H1 (cell line): Measurements from ENCODE around the gene ANKS1B. TPM values are rescaled to one million over a fixed set of nuclear protein-coding genes. Genes with fewer than 3 reads are reported as not detected.

ENCODE experiments used
- CTCF ChIA-PET: fragments of 300-600 bp; sonication (Branson Sonifier 250); formaldehyde crosslinking; loops from one replicate; lab custom pipeline; 2021; ENCODE audit not compliant: partially characterized antibody; lab: Charles Lee
- POLR2A ChIA-PET: fragments of 300-600 bp; sonication (Branson Sonifier 250); formaldehyde crosslinking; loops from one replicate; lab custom pipeline; 2021; ENCODE audit warnings: inconsistent platforms; ENCODE audit not compliant: partially characterized antibody; lab: Charles Lee
- DNase-seq, 2 experiments: peaks; one replicate each; pipeline versions ENCODE4 v3.0.0 to v3.0.0-alpha.2; 2010 to 2022; ENCODE audit warnings: low spot score in 2 of 2, low read depth in 1 of 2, mixed read lengths in 1 of 2
- FAIRE-seq: peaks from 2 replicates; lab custom pipeline; 2011; peaks lifted over from hg19 to GRCh38; lab: Jason Lieb, UNC
- H2AFZ ChIP-seq: 2 replicates; pipeline ENCODE4 v1.8.1; 2012; ENCODE audit warnings: low read length, inconsistent platforms
- H2AK5ac ChIP-seq: 2 replicates; pipeline ENCODE4 v1.6.1; 2013; ENCODE audit warnings: low read depth, low read length
- H2BK120ac ChIP-seq: replicated peaks from 2 replicates; pipeline ENCODE3; 2013; ENCODE audit warnings: low read depth, low read length, inconsistent platforms
- H2BK12ac ChIP-seq: 2 replicates; pipeline ENCODE4 v1.6.1; 2013; ENCODE audit warnings: low read depth, low read length
- H2BK15ac ChIP-seq: 2 replicates; pipeline ENCODE4 v1.6.1; 2013; ENCODE audit warnings: low read length
- H2BK20ac ChIP-seq: 2 replicates; pipeline ENCODE4 v1.6.1; 2013; ENCODE audit warnings: low read length
- H2BK5ac ChIP-seq: 2 replicates; pipeline ENCODE4 v1.6.1; 2013; ENCODE audit warnings: low read depth, low read length
- H3K14ac ChIP-seq: 2 replicates; pipeline ENCODE4 v1.6.1; 2013; ENCODE audit warnings: inconsistent platforms; ENCODE audit not compliant: insufficient read length
- H3K18ac ChIP-seq: 2 replicates; pipeline ENCODE4 v1.6.1; 2013; ENCODE audit warnings: low read length; ENCODE audit errors: extremely low read depth
- H3K23ac ChIP-seq: 2 replicates; pipeline ENCODE4 v1.6.1; 2013; ENCODE audit warnings: inconsistent platforms; ENCODE audit not compliant: insufficient read length
- H3K23me2 ChIP-seq: 2 replicates; pipeline ENCODE4 v1.6.1; 2013; ENCODE audit warnings: low read depth, low read length
- H3K27ac ChIP-seq: 2 replicates; pipeline ENCODE4 v1.6.1; 2011; ENCODE audit warnings: low read depth, low read length, inconsistent platforms
- H3K27me3 ChIP-seq, 4 experiments: replicated peaks in 1 of 4; 1 replicate in 1 of 4; 2 replicates in 3 of 4; pipeline versions ENCODE4 v1.6.1 to v1.8.1; 2011 to 2013; ENCODE audit warnings: low read length in 3 of 4, mild to moderate bottlenecking in 3 of 4, inconsistent platforms in 2 of 4, mixed read lengths in 2 of 4, moderate library complexity in 1 of 4; ENCODE audit not compliant: control insufficient read depth in 3 of 4, insufficient read depth in 3 of 4; ENCODE audit errors: extremely low read depth in 1 of 4
- H3K36me3 ChIP-seq, 4 experiments: 2 replicates each; pipeline versions ENCODE4 v1.6.1 to v1.8.1; 2011 to 2013; ENCODE audit warnings: mild to moderate bottlenecking in 4 of 4, low read length in 3 of 4, moderate library complexity in 2 of 4, control low read depth in 1 of 4, inconsistent platforms in 1 of 4; ENCODE audit not compliant: insufficient read depth in 4 of 4, control insufficient read depth in 2 of 4
- H3K4ac ChIP-seq: replicated peaks from 2 replicates; pipeline ENCODE3; 2013; ENCODE audit warnings: low read length, low read depth, mixed read lengths, inconsistent platforms; ENCODE audit not compliant: insufficient read length
- H3K4me1 ChIP-seq, 4 experiments: replicated peaks in 1 of 4; 1 replicate in 1 of 4; 2 replicates in 3 of 4; pipeline versions ENCODE4 v1.6.1 to v1.8.1; 2011 to 2013; ENCODE audit warnings: low read length in 3 of 4, inconsistent platforms in 2 of 4, mixed read lengths in 1 of 4; ENCODE audit not compliant: insufficient read depth in 4 of 4, control insufficient read depth in 3 of 4
- H3K4me2 ChIP-seq, 2 experiments: 2 replicates each; pipeline versions ENCODE4 v1.6.1 to v1.8.1; 2011 to 2013; ENCODE audit warnings: low read depth in 2 of 2, low read length in 2 of 2, control low read depth in 1 of 2, inconsistent platforms in 1 of 2, mild to moderate bottlenecking in 1 of 2; ENCODE audit not compliant: insufficient read depth in 1 of 2
- H3K4me3 ChIP-seq, 4 experiments: fragments of 200-600, 300-600 bp in 1 of 4; sonication (generic), shearing (Covaris generic), sonication (Bioruptor Twin) in 1 of 4; 2 replicates each; pipeline versions ENCODE4 v1.5.1 to v1.8.1; 2011 to 2016; ENCODE audit warnings: low read length in 4 of 4, low read depth in 3 of 4, control low read depth in 2 of 4, inconsistent platforms in 2 of 4, mild to moderate bottlenecking in 2 of 4, mixed read lengths in 1 of 4, moderate library complexity in 1 of 4; ENCODE audit not compliant: insufficient read depth in 2 of 4; ENCODE audit errors: extremely low read depth in 1 of 4
- H3K56ac ChIP-seq: replicated peaks from 2 replicates; pipeline ENCODE3; 2013; ENCODE audit warnings: low read depth, mild to moderate bottlenecking, mixed read lengths, low read length, inconsistent platforms; ENCODE audit not compliant: insufficient read length
- H3K79me1 ChIP-seq: 2 replicates; pipeline ENCODE4 v1.6.1; 2013; ENCODE audit warnings: low read depth, low read length, control low read depth
- H3K79me2 ChIP-seq, 2 experiments: 2 replicates each; pipeline versions ENCODE4 v1.6.1 to v1.8.1; 2012 to 2013; ENCODE audit warnings: low read length in 2 of 2, mild to moderate bottlenecking in 2 of 2, inconsistent platforms in 1 of 2; ENCODE audit not compliant: insufficient read depth in 2 of 2, control insufficient read depth in 1 of 2
- H3K9ac ChIP-seq, 4 experiments: replicated peaks in 1 of 4; 1 replicate in 1 of 4; 2 replicates in 3 of 4; pipeline versions ENCODE4 v1.6.1 to v1.8.1; 2011 to 2013; ENCODE audit warnings: low read depth in 3 of 4, low read length in 3 of 4, control low read depth in 2 of 4, mild to moderate bottlenecking in 2 of 4, moderate library complexity in 2 of 4, inconsistent platforms in 1 of 4; ENCODE audit errors: extremely low read depth in 1 of 4
- H3K9me3 ChIP-seq, 2 experiments: 2 replicates each; pipeline versions ENCODE4 v1.6.1 to v1.8.1; 2012 to 2013; ENCODE audit warnings: mild to moderate bottlenecking in 2 of 2, moderate library complexity in 2 of 2, control low read depth in 1 of 2, inconsistent platforms in 1 of 2, low read depth in 1 of 2, low read length in 1 of 2, mixed read lengths in 1 of 2; ENCODE audit not compliant: insufficient read depth in 2 of 2
- H4K20me1 ChIP-seq, 2 experiments: replicated peaks in 1 of 2; 2 replicates each; pipeline versions ENCODE3 to v1.8.1; 2011 to 2013; ENCODE audit warnings: inconsistent platforms in 2 of 2, low read length in 2 of 2, mild to moderate bottlenecking in 1 of 2; ENCODE audit not compliant: insufficient read depth in 2 of 2, control insufficient read depth in 1 of 2
- H4K5ac ChIP-seq: 2 replicates; pipeline ENCODE4 v1.6.1; 2013; ENCODE audit warnings: low read length, low read depth, mixed read lengths, inconsistent platforms; ENCODE audit not compliant: insufficient read length
- H4K8ac ChIP-seq: 2 replicates; pipeline ENCODE4 v1.8.0; 2013; ENCODE audit warnings: mild to moderate bottlenecking, moderate library complexity, low read length, inconsistent platforms; ENCODE audit not compliant: insufficient read depth; ENCODE audit errors: extremely low read depth
- H4K91ac ChIP-seq: replicated peaks from 2 replicates; pipeline ENCODE3; 2013; ENCODE audit warnings: low read length, mixed read lengths, inconsistent platforms; ENCODE audit not compliant: insufficient read length
- CTCF ChIP-seq, 3 experiments: IDR thresholded peaks; 1 replicate in 2 of 3; 2 replicates in 1 of 3; pipeline versions ENCODE4 v1.5.1 to v1.6.1; 2011; ENCODE audit warnings: low read length in 3 of 3, mild to moderate bottlenecking in 3 of 3, inconsistent platforms in 2 of 3, low read depth in 1 of 3, moderate library complexity in 1 of 3; ENCODE audit not compliant: insufficient read depth in 1 of 3; ENCODE audit errors: control extremely low read depth in 1 of 3
- EGR1 ChIP-seq: IDR thresholded peaks from 2 replicates; pipeline ENCODE4 v1.6.1; 2011; ENCODE audit warnings: low read depth, low read length, borderline replicate concordance
- KDM1A ChIP-seq: fragments of 200-600, 300-600 bp; sonication (generic); IDR thresholded peaks from 2 replicates; pipeline ENCODE4 v1.7.1; 2016; ENCODE audit warnings: mild to moderate bottlenecking, low read length, borderline replicate concordance
- RXRA ChIP-seq: IDR thresholded peaks from 2 replicates; pipeline ENCODE4 v1.6.1; 2011; ENCODE audit warnings: low read depth, mild to moderate bottlenecking, low read length, moderate library complexity; ENCODE audit not compliant: insufficient read depth
- SRF ChIP-seq: IDR thresholded peaks from 2 replicates; pipeline ENCODE4 v1.6.1; 2011; ENCODE audit warnings: mild to moderate bottlenecking, low read depth, low read length, moderate library complexity
- TAF7 ChIP-seq: optimal IDR thresholded peaks from 2 replicates; pipeline ENCODE3; 2011; ENCODE audit warnings: low read depth, mild to moderate bottlenecking, inconsistent platforms, low read length, moderate library complexity, borderline replicate concordance
- WGBS, 2 experiments: shearing (Covaris generic) in 1 of 2; methylation state at CpG; one replicate each; pipeline versions ENCODE4 v1.1.6 to v1.1.7; 2013 to 2015; ENCODE audit warnings: low lambda C conversion rate in 2 of 2, mixed read lengths in 2 of 2, inconsistent platforms in 1 of 2, low coverage in 1 of 2, missing lambda C conversion rate in 1 of 2; ENCODE audit not compliant: insufficient replicate concordance in 2 of 2, insufficient coverage in 1 of 2, insufficient read length in 1 of 2; ENCODE audit errors: extremely low coverage in 1 of 2, missing lambda C conversion rate in 1 of 2; 5-methylcytosine and 5-hydroxymethylcytosine counted together
- polyA plus RNA-seq, 7 experiments: library from polyadenylated mRNA; depleted of rRNA in 3 of 7; stranded (reverse) in 5 of 7; unstranded in 2 of 7; fragments of >200 nt in 5 of 7; fragments of 200-250 nt in 2 of 7; gene quantifications; 1 replicate in 5 of 7; 2 replicates in 1 of 7; 4 replicates in 1 of 7; pipeline versions ENCODE4 v1.2.1 to v1.2.3, GENCODE V29; 2011 to 2013; ENCODE audit warnings: missing spikeins in 2 of 7, mixed read lengths in 2 of 7
- total RNA-seq: library from RNA; stranded (reverse); fragmentation: NEBNext Ultra II Directional; extraction: Animal tissue kit (Norgen Biotek cat#: 25700); gene quantifications from 2 replicates; pipeline ENCODE4 v1.2.1, GENCODE V29; 2021
- TF ChIP-seq, protein P1 (sequence below): IDR thresholded peaks from 2 replicates; pipeline ENCODE4 v1.6.1; 2012; ENCODE audit warnings: inconsistent platforms

The ANKS1B gene
- total and polyA plus RNA-seq, 2 of the 8 experiments (the other 6 are each of a cell fraction or from before 2014, with no cell fraction given): 2.7 to 6.1 TPM

- 84% methylated on average over 3 of the region's 3 CpGs; no CpG with 5 or more reads in 1 of the 2 experiments for WGBS, 2 experiments
- DNase-seq (no peak), FAIRE-seq (no peak)
- Histone ChIP-seq H2BK15ac (no peak overlapping the region), H2BK20ac (no peak overlapping the region), H4K5ac (no peak overlapping the region), H2AK5ac (no peak overlapping the region), H3K56ac (no peak overlapping the region), H3K79me1 (no peaks in the 10 kb centered on the region), H2BK5ac (no peak overlapping the region)
- TF ChIP-seq EGR1 (no peak), CTCF (IDR thresholded peaks at IDR 0.05; ENCODE audit: control extremely low read depth in 1 of 3, insufficient read depth in 1 of 3, low read depth in 1 of 3, low read length in 3 of 3) (no peak), KDM1A (no peak), TAF7 (no peak), SRF (no peak), RXRA (no peak)
- TF ChIP-seq, protein P1, sequence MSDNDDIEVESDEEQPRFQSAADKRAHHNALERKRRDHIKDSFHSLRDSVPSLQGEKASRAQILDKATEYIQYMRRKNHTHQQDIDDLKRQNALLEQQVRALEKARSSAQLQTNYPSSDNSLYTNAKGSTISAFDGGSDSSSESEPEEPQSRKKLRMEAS: no peak
- TF ChIP-seq, all 59 proteins: peak for 0
- Histone ChIP-seq H2BK120ac (no peak overlapping the region), H3K27ac (no peak overlapping the region), H3K4ac (no peak overlapping the region), H4K20me1 (no peaks in the 10 kb centered on the region), H3K23me2 (no peaks in the 10 kb centered on the region), H2AFZ (no peak overlapping the region), H3K79me2 (no peaks in the 10 kb centered on the region), H3K27me3 (no peaks in the 10 kb centered on the region), H3K4me3 (no peak overlapping the region), H3K9me3 (no peaks in the 10 kb centered on the region), H4K91ac (no peak overlapping the region), H3K9ac (no peak overlapping the region), H4K8ac (no peak overlapping the region), H3K18ac (no peak overlapping the region), H3K23ac (no peak overlapping the region), H2BK12ac (no peak overlapping the region), H3K4me1 (no peaks in the 10 kb centered on the region; a peak in 1 of 7 replicates), H3K14ac (no peak overlapping the region), H3K4me2 (no peak overlapping the region), H3K36me3 (no peaks in the 10 kb centered on the region)
- ChIA-PET POLR2A (no interaction called here), CTCF (interaction anchor here (1.4 kb wide), 1 partner anchor 18 kb away, joined by 4 read pairs; no protein-coding TSS in a partner anchor)
Observed at GRCh38 chr12:99442758-99443157, 542.0 kb downstream of the ANKS1B start.
